NCI-H748 (cell line): ENCODE results near the gene IRF7.

Source experiments
- DNase-seq: peaks from one replicate; lab custom pipeline; 2025; ENCODE audit not compliant: unreplicated experiment; lab: John Stamatoyannopoulos, UW

Gene IRF7

GRCh38 chr11:621838-622237 lies 6.1 kb upstream of the IRF7 start:
- DNase-seq, result no peak

GRCh38 chr11:620935-621814 lies 5.4 kb upstream of the IRF7 start:
- no peak for DNase-seq

GRCh38 chr11:620201-620600 lies 4.5 kb upstream of the IRF7 start:
- DNase-seq, result no peak

- no peak for DNase-seq
Measured at GRCh38 chr11:619628-620050, 3.9 kb upstream of the IRF7 start.

- DNase-seq, result no peak
Measured at GRCh38 chr11:618856-619627, 3.3 kb upstream of the IRF7 start.

- no peak for DNase-seq
Measured at GRCh38 chr11:617912-618682, 2.3 kb upstream of the IRF7 start.

- DNase-seq, result no peak
Measured at GRCh38 chr11:617199-617911, 1.6 kb upstream of the IRF7 start.

- no peak for DNase-seq
Measured at GRCh38 chr11:616320-617198, 809 bp upstream of the IRF7 start.

GRCh38 chr11:614623-615503 lies 887 bp downstream of the IRF7 start:
- no peak for DNase-seq

- no peak for DNase-seq
Measured at GRCh38 chr11:614021-614622, 1.6 kb downstream of the IRF7 start.

- DNase-seq, result peak; percentile 65
Measured at GRCh38 chr11:613369-613968, 2.3 kb downstream of the IRF7 start.

- DNase-seq, result no peak
Measured at GRCh38 chr11:612961-613300, 2.8 kb downstream of the IRF7 start.

- DNase-seq, result peak; percentile 37
Measured at GRCh38 chr11:612201-612960, 3.4 kb downstream of the IRF7 start.

GRCh38 chr11:611001-611996 lies 4.5 kb downstream of the IRF7 start:
- DNase-seq, result no peak

- no peak for DNase-seq
Measured at GRCh38 chr11:610146-610801, 5.5 kb downstream of the IRF7 start.

GRCh38 chr11:609341-609811 lies 6.4 kb downstream of the IRF7 start:
- DNase-seq, result no peak
